Femur (tissue), 1 donor: Measurements from ENCODE around the gene ANXA4.
"Not testable (repeated sequence)": the region's sequence is repeated elsewhere in the genome, so short reads cannot be mapped to it uniquely, and the experiment has no call there.

Experiments used
- DNase-seq: peaks from one replicate; pipeline ENCODE4 v3.0.0-alpha.2; 2017

Gene ANXA4

GRCh38 chr2:69781321-69782248 is 39.7 kb downstream of the ANXA4 start:
- no peak for DNase-seq

GRCh38 chr2:69784228-69784627 is 42.3 kb downstream of the ANXA4 start:
- no peak for DNase-seq

GRCh38 chr2:69785358-69785757 is 43.4 kb downstream of the ANXA4 start:
- DNase-seq, result no peak

- DNase-seq, result no peak
Measured at GRCh38 chr2:69786052-69786560, 44.2 kb downstream of the ANXA4 start.

GRCh38 chr2:69789175-69789721 is 47.3 kb downstream of the ANXA4 start:
- DNase-seq, result peak; percentile 64

GRCh38 chr2:69789772-69790600 is 48.1 kb downstream of the ANXA4 start:
- peak; percentile 50 for DNase-seq

- DNase-seq, result no peak
Measured at GRCh38 chr2:69790601-69790959, 48.6 kb downstream of the ANXA4 start.

- DNase-seq, result no peak
Measured at GRCh38 chr2:69791045-69791444, 49.1 kb downstream of the ANXA4 start.

GRCh38 chr2:69796174-69796573 is 54.2 kb downstream of the ANXA4 start:
- DNase-seq, result no peak

GRCh38 chr2:69797235-69797634 is 55.3 kb downstream of the ANXA4 start:
- DNase-seq, result no peak

- no peak for DNase-seq
Measured at GRCh38 chr2:69797836-69798289, 55.9 kb downstream of the ANXA4 start.

- peak; percentile 55 for DNase-seq
Measured at GRCh38 chr2:69798290-69798908, 56.5 kb downstream of the ANXA4 start.

- no peak for DNase-seq
Measured at GRCh38 chr2:69798909-69799526, 57.1 kb downstream of the ANXA4 start.

- DNase-seq, result no peak
Measured at GRCh38 chr2:69801745-69802290, 59.9 kb downstream of the ANXA4 start.

- DNase-seq, result not testable (repeated sequence)
Measured at GRCh38 chr2:69802781-69803367, 60.9 kb downstream of the ANXA4 start.

GRCh38 chr2:69804416-69804815 is 62.5 kb downstream of the ANXA4 start:
- DNase-seq, result no peak

- no peak for DNase-seq
Measured at GRCh38 chr2:69805887-69806286, 64.0 kb downstream of the ANXA4 start.

- no peak for DNase-seq
Measured at GRCh38 chr2:69807821-69808540, 66.0 kb downstream of the ANXA4 start.

- no peak for DNase-seq
Measured at GRCh38 chr2:69810550-69810949, 68.6 kb downstream of the ANXA4 start.

- no peak for DNase-seq
Measured at GRCh38 chr2:69811018-69811417, 69.1 kb downstream of the ANXA4 start.

GRCh38 chr2:69811591-69811990 is 69.7 kb downstream of the ANXA4 start:
- DNase-seq, result no peak
